SIG-M5 treated with dmso at 0.1 percent for 504 hours (cell line): Measurements from ENCODE around the gene CDK17.

Source experiments
- DNase-seq: peaks from one replicate; lab custom pipeline; 2025; ENCODE audit not compliant: unreplicated experiment; lab: John Stamatoyannopoulos, UW

Gene CDK17

GRCh38 chr12:96241846-96242256, 158.4 kb downstream of the CDK17 start:
- no peak for DNase-seq

DNA sequence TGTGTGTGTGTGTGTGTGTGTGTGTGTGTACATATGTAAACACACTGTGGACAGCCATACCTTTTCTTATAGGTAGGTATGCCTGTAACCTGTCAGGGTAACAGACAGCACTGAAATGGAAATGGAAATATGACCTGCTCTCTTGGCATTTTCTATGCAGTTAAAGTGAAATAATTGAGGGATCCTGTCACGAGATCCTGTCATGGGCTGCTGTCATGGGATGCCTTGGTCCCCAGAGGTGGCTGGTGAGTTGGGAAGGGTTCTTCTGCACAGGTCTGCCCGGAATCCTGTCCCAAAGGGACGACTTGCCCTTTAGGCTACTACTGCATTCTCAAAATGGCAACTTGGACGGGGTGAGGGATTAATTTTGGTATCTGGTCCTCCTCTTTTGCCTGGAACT, 158.8 kb downstream of the CDK17 start:
- DNase-seq, result no peak

DNA sequence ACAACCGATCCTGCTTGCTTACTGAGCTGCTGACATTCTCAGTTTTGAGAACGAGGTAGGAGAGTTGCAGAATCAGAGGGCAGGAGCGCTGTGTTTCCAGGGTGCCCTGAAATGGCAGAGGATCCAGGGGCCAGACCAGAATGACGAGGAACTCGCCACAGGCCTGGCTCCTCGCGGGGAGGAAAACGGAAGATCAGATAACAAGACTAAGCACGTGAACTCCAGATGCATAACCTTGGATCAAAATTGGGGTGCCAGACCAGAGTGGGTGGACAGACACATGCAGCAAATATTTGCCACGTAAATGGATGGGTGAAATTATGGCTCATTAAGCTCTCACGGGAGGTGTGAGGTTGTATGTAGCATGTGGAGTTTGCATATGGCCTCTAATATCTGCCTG, 159.6 kb downstream of the CDK17 start:
- no peak for DNase-seq

DNA sequence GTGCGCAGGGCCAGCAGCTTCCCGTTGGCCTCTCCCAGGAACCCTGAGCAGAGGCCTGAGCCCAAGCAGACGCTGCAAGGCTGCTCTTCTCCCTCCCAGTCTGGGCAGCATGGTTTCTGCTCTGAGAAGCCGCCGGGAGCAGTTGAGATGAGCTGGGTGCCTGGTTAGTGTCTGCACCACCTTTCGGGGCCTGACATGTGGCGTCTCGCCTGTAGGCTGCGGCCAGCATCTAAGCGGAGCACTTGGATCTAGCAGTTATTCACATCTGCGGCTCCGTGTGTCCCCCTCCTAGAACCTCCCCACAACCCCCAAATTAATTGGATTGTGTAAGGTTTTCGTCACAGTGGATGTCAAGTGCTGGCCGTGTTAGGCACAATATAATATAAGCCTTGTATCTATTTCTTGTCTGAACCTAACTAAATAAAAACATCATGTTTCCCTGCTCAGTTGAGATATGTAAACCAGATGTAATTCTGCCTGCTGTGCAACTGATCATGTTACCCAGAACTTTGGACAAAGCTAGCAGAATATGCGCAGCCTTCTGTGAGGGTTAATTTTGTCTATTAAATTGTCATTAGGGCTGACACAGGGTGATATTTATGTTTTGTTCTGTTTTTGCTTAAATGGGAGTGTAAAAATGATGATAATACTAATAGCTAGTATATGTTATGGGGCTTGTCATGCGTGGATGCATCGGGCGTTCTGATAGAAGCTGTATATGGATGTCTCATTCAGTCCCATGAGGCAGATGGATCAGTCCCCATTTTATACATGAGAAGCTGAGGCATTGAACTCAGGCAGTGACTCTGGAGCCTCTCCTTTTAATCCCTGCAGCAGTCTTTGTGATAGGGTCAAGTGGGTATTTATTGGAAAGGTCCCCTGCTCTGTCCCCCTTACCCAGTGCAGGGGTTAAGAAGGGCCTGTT, 160.3 kb downstream of the CDK17 start:
- DNase-seq, result no peak

- DNase-seq, result no peak
These were observed 161.7 kb downstream of the CDK17 start for GRCh38 chr12:96238336-96239047.

DNA sequence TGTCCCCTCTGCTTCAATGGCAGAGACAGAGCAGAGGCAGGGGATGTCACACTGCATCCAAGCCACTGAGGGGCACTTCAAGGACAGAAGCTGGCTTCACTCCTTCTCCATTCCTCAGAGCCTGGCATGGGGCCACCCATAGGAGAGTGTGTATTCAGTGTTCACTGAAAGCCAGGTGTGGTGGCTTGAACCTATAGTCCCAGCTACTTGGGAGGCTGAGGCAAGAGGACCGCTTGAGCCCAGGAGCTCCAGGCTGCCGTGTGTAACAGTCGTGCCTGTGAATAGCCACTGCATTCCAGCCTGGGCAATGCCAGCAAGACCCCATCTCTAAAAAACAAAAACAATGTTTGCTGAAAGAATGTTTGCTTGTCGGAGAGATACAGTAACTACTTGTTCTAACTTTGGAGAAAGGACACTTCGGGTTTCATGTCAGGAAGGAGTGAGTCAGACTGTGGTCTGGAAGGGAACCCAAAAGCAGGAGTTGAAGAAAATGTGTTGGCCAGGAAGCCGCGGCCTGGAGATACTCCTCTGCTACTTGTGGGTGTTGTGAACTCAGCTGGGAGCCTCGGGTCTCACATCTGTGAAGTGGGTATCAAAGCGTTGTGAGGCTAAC, 162.7 kb downstream of the CDK17 start:
- DNase-seq, result peak; percentile 72

GRCh38 chr12:96237035-96237434, 163.2 kb downstream of the CDK17 start:
- DNase-seq, result no peak

- no peak for DNase-seq
These were observed 163.9 kb downstream of the CDK17 start for GRCh38 chr12:96236221-96236822.

DNA sequence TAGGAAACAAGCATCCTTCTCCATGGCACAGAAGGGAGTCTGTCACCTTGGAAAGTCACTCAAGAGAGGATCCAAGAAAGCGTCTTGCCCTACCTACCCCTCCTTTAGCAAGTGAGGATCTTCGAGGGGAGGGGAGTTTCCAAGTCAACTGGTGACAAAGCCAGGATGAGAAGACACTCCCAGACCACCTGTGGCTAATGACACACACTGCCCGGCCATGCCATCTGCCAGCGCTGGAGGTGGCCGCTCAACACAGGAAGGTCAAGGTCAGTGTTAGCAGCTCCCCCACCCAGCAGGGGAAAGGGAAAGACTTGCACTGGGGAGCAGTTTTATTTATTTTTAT, 164.8 kb downstream of the CDK17 start:
- DNase-seq, result no peak

- DNase-seq, result no peak
These were observed 165.4 kb downstream of the CDK17 start for GRCh38 chr12:96234591-96235483.

DNA sequence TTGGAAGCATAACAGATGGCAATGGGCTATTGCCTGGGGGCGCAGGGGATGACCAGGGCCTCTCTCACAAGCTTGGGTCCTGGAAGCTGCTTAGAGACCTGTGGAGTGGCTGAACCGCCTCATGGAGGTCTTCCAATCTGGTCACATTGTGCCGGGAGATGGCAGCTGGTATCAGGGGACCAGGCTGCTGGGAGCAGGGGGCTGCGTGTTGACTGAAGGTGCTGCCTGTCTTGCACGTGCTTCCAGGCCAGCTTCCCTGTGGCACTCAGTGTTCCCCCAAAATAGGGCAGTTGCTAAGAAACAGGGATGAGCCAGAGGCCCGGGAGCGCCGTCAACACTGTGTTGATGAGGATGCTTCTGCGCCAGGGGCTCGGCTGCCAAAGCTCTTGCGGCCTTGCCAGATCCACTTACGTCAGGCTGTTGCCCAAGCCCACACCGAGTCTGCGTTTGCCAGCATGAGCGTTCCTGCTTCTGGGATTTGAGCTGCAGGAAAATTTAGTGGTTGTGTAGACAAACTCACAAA, 166.2 kb downstream of the CDK17 start:
- no peak for DNase-seq

DNA sequence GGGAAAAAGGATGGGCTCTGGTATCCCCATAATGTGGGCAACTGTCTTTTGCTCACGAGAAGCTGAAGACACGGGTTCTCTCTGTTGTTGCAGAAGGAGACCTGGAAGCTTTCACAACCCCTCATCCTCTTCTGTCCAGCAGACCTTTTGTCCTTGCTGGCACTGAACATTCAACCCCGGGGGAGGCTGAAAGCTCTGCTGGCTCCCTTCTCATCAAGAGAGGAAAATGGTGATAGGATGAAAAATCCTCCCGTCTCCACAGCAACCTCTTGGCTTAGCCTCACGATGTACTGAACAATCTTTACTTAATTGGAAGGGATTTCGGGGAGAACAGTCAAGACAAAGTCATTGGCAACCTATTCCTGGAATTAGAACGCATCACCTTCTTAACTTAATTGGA, 167.1 kb downstream of the CDK17 start:
- no peak for DNase-seq

GRCh38 chr12:96230646-96231045, 169.6 kb downstream of the CDK17 start:
- DNase-seq, result no peak

DNA sequence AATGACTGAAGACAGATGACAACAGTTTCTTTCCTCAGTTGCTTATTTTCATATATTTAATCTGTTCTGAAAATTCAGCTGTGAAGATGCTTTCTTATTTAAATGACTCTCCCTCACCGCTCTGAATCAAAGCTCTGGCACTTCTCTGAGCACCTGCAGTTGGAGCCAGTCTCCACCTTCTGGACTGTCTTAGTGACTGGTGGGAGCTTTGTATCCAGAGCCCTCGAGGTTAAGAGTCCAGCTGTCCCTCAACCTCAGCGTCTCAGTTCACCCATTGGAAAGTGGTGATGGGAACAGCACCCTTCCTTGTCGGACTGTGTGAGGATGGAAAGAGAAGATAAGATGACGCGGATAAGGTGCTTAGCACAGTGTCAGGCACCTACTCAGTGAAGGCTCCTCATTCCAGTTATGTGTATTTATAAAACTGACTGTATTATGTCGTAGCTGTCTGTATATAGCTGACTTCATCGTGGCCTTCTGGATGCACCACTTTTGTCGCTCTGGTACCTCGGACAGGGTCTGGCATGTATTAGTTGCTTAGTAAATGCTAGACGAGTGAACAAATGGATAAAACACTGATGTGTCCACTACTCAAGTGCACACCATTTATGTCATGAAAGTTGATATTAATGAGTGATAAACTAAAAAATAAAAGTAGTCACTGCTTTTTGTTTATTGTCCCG, 171.5 kb downstream of the CDK17 start:
- no peak for DNase-seq
